K562 (cell line): ENCODE results near the gene MYL12B. TPM values are rescaled to one million over a fixed set of nuclear protein-coding genes. Genes with fewer than 3 reads are reported as not detected.

ENCODE experiments used
- ATAC-seq: fragments of 200-7000 bp; cut with Tn5 transposase; 3 replicates; pipeline ENCODE4 v1.9.1; 2020; ENCODE audit warnings: moderate library complexity
- BruUV-seq: library from RNA; stranded (reverse); fragments of 400-500 nt; replicated peaks from 2 replicates; lab custom pipeline; 2021; lab: Mats Ljungman, UMichigan
- CTCF ChIA-PET: fragments of 300-600 bp; formaldehyde crosslinking; extraction: SDS; loops from one replicate; lab custom pipeline; 2021; ENCODE audit warnings: low intra/inter-chr PET ratio; lab: Yijun Ruan, JAX
- POLR2A ChIA-PET: fragments of 300-600, 350-650 bp; sonication (Branson Sonifier 250); formaldehyde crosslinking; extraction: SDS; loops from one replicate; lab custom pipeline; 2021; ENCODE audit warnings: antibody characterized with exemption, inconsistent platforms; lab: Yijun Ruan, JAX
- DNase-seq, 4 experiments: peaks; one replicate each; pipeline versions ENCODE4 v3.0.0 to v3.0.0-alpha.2; 2011 to 2018; ENCODE audit warnings: low spot score in 3 of 4, mixed read lengths in 3 of 4; ENCODE audit errors: extremely low read depth in 1 of 4
- FAIRE-seq: peaks from 2 replicates; lab custom pipeline; 2011; peaks lifted over from hg19 to GRCh38; lab: Jason Lieb, UNC
- H2AFZ ChIP-seq: 2 replicates; pipeline ENCODE4 v1.6.0; 2011; ENCODE audit warnings: low read depth, low read length, control low read depth, inconsistent platforms
- H3K27ac ChIP-seq: fragments of 200-600 bp; 3 replicates; pipeline ENCODE4 v1.8.0; 2011; ENCODE audit warnings: low read depth, mild to moderate bottlenecking, control low read depth, inconsistent platforms, low read length, moderate library complexity, mixed read lengths; ENCODE audit errors: extremely low read depth
- H3K27me3 ChIP-seq, 2 experiments: fragments of 300-600 bp in 1 of 2; 2 replicates in 1 of 2; 3 replicates in 1 of 2; pipeline versions ENCODE4 v1.6.0 to v1.8.0; 2011; ENCODE audit warnings: inconsistent platforms in 2 of 2, low read length in 2 of 2, mild to moderate bottlenecking in 1 of 2, mixed read lengths in 1 of 2, moderate library complexity in 1 of 2; ENCODE audit not compliant: control insufficient read depth in 2 of 2, insufficient read depth in 2 of 2
- H3K36me3 ChIP-seq: fragments of 300-600 bp; 3 replicates; pipeline ENCODE4 v1.8.0; 2011; ENCODE audit warnings: mild to moderate bottlenecking, low read length, inconsistent platforms; ENCODE audit not compliant: control insufficient read depth, insufficient read depth
- H3K4me1 ChIP-seq, 2 experiments: fragments of 200-600 bp in 1 of 2; replicated peaks in 1 of 2; 2 replicates in 1 of 2; 3 replicates in 1 of 2; pipeline versions ENCODE4 v1.5.1 to v1.8.0; 2011; ENCODE audit warnings: inconsistent platforms in 2 of 2, low read length in 2 of 2, mild to moderate bottlenecking in 1 of 2, mixed read lengths in 1 of 2, moderate library complexity in 1 of 2; ENCODE audit not compliant: control insufficient read depth in 2 of 2, insufficient read depth in 2 of 2
- H3K4me2 ChIP-seq: 2 replicates; pipeline ENCODE4 v1.6.1; 2011; ENCODE audit warnings: low read length, control low read depth, inconsistent platforms, mixed read lengths; ENCODE audit not compliant: insufficient read depth
- H3K4me3 ChIP-seq: fragments of 200-600 bp; sonication (generic), shearing (Covaris generic); 2 replicates; pipeline ENCODE4 v1.5.1; 2016; ENCODE audit warnings: control low read depth, inconsistent platforms
- H3K79me2 ChIP-seq: fragments of 200-600 bp; 3 replicates; pipeline ENCODE4 v1.8.0; 2011; ENCODE audit warnings: low read length, inconsistent platforms; ENCODE audit not compliant: control insufficient read depth, insufficient read depth
- H3K9ac ChIP-seq, 2 experiments: 2 replicates each; pipeline versions ENCODE4 v1.6.0 to v1.6.1; 2011; ENCODE audit warnings: low read depth in 2 of 2, low read length in 2 of 2, control low read depth in 1 of 2, inconsistent platforms in 1 of 2, mild to moderate bottlenecking in 1 of 2, mixed read lengths in 1 of 2; ENCODE audit not compliant: insufficient read depth in 1 of 2
- H3K9me1 ChIP-seq: one replicate; pipeline ENCODE4 v1.6.0; 2011; ENCODE audit warnings: inconsistent platforms, mild to moderate bottlenecking, low read length, moderate library complexity; ENCODE audit not compliant: control insufficient read depth, insufficient read depth
- H3K9me3 ChIP-seq: replicated peaks from 2 replicates; pipeline ENCODE4 v1.5.1; 2011; ENCODE audit warnings: low read depth, low read length, inconsistent platforms; ENCODE audit not compliant: control insufficient read depth, insufficient read depth
- H4K20me1 ChIP-seq: replicated peaks from 2 replicates; pipeline ENCODE4 v1.6.1; 2011; ENCODE audit warnings: low read length, inconsistent platforms, mixed read lengths; ENCODE audit not compliant: control insufficient read depth, insufficient read depth
- BHLHE40 ChIP-seq: IDR thresholded peaks from 2 replicates; pipeline ENCODE4 v1.6.1; 2011; ENCODE audit warnings: low read length, improper control_type of control experiment
- GABPB2 ChIP-seq: fragments of 250-450 bp; sonication (Bioruptor Pico); conservative IDR thresholded peaks from 2 replicates; pipeline ENCODE4 v1.5.1; 2021; ENCODE audit warnings: mild to moderate bottlenecking
- SRSF1 ChIP-seq: fragments of 200-400 bp; formaldehyde crosslinking; IDR thresholded peaks from 2 replicates; pipeline ENCODE4 v1.6.1; 2017; ENCODE audit warnings: mild to moderate bottlenecking, low read depth, low read length, moderate library complexity
- ZNF561 ChIP-seq: fragments of 450-650 bp; formaldehyde crosslinking; conservative IDR thresholded peaks from 2 replicates; pipeline ENCODE4 v1.4.0; 2020; ENCODE audit warnings: mild to moderate bottlenecking, moderate library complexity
- WGBS: fragments of 100-300 bp; shearing (Covaris generic); methylation state at CpG from one replicate; pipeline ENCODE4 v1.1.6; 2016; ENCODE audit warnings: low coverage, mixed read lengths; ENCODE audit not compliant: insufficient coverage; ENCODE audit errors: missing lambda C conversion rate; 5-methylcytosine and 5-hydroxymethylcytosine counted together
- in situ Hi-C: fragments of 300-500 bp; cut with MboI; formaldehyde crosslinking; loops from 4 replicates; pipeline ENCODE4 v1.15.0; 2018; ENCODE audit warnings: inconsistent platforms, mixed read lengths
- intact Hi-C: fragments of 100-400 bp; cut with micrococcal nuclease; formaldehyde crosslinking; loops from 2 replicates; pipeline ENCODE4 v1.14.2; 2022
- polyA plus RNA-seq, 8 experiments: library from polyadenylated mRNA; depleted of rRNA in 4 of 8; stranded (reverse) in 5 of 8; unstranded in 3 of 8; fragments of >200 nt; fragmentation: Nextera tagmentation in 2 of 8; fragmentation: Illumina TruSeq in 1 of 8; extraction: Ambion mirVana in 2 of 8; extraction: Trizol in 1 of 8; gene quantifications; 2 replicates each; pipeline versions ENCODE4 v1.2.1 to v1.2.3, GENCODE V29; 2011 to 2014; ENCODE audit warnings: inconsistent platforms in 1 of 8, missing spikeins in 1 of 8
- total RNA-seq, 7 experiments: library from RNA; depleted of rRNA in 6 of 7; stranded (reverse); fragments of >200 nt in 6 of 7; fragmentation: Illumina TruSeq in 2 of 7; extraction: Trizol in 2 of 7; gene quantifications; 2 replicates each; pipeline versions ENCODE4 v1.2.1 to v1.2.3, GENCODE V29; 2011 to 2021; ENCODE audit warnings: low replicate concordance in 1 of 7
- TF ChIP-seq, protein P1 (sequence below): fragments of 450-650 bp; IDR thresholded peaks from 2 replicates; pipeline ENCODE4 v1.6.1; 2017; ENCODE audit warnings: mild to moderate bottlenecking, moderate library complexity

The MYL12B gene
- total and polyA plus RNA-seq, 9 of the 15 experiments (the other 6 are each of a cell fraction or from before 2014, with no cell fraction given), result 220 to 995 (median 463) TPM

- TF ChIP-seq, protein P1, sequence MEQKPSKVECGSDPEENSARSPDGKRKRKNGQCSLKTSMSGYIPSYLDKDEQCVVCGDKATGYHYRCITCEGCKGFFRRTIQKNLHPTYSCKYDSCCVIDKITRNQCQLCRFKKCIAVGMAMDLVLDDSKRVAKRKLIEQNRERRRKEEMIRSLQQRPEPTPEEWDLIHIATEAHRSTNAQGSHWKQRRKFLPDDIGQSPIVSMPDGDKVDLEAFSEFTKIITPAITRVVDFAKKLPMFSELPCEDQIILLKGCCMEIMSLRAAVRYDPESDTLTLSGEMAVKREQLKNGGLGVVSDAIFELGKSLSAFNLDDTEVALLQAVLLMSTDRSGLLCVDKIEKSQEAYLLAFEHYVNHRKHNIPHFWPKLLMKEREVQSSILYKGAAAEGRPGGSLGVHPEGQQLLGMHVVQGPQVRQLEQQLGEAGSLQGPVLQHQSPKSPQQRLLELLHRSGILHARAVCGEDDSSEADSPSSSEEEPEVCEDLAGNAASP, result no peak
- TF ChIP-seq BHLHE40 (no peak), SRSF1 (no peak)
These were observed 9.1 kb upstream of the MYL12B start (continued) for GRCh38 chr18:3252843-3253242.

GRCh38 chr18:3254725-3255124 is 7.2 kb upstream of the MYL12B start:
- Histone ChIP-seq H3K9ac (no peak overlapping the region), H3K4me3 (no peak overlapping the region), H3K9me3 (no peaks in the 10 kb centered on the region), H3K4me1 (peaks cover 0 to 17% of the 10 kb centered on the region in 2 experiments; a peak in 3 of 5 replicates), H3K4me2 (no peak overlapping the region), H3K9me1 (no peaks in the 10 kb centered on the region), H3K79me2 (peaks cover 44% of the 10 kb centered on the region), H2AFZ (no peak overlapping the region), H3K36me3 (peaks cover 84% of the 10 kb centered on the region), H4K20me1 (no peaks in the 10 kb centered on the region; the same call in 1 of the 2 replicates), H3K27me3 (no peaks in the 10 kb centered on the region), H3K27ac (no peak overlapping the region)
- CTCF ChIA-PET, result no interaction called here
- intact Hi-C loops, result no loop called here
- 0 out of 2 replicates have a peak, but pooled peaks have one; percentile 25 for TF ChIP-seq GABPB2 (CRISPR knock-in tag)
- no peak for TF ChIP-seq ZNF561 (CRISPR knock-in tag)
- no peak for DNase-seq
- in situ Hi-C loops, result no loop called here
- 92% methylated on average over 4 of the region's 4 CpGs for WGBS
- no peak for ATAC-seq
- no peak for FAIRE-seq
- POLR2A ChIA-PET, result interaction anchor here (1.0 to 4.1 kb wide), 4 partner anchors 8 to 18 kb away, joined by 4 to 33 read pairs (median 4); partner anchors contain the start of gene MYL12A
- TSS peak; percentile 4 for BruUV-seq
